Upper lobe of right lung (tissue), 1 donor: ENCODE results near the gene BUD31. TPM values are rescaled to one million over a fixed set of nuclear protein-coding genes. Genes with fewer than 3 reads are reported as not detected.
"Not testable (repeated sequence)": the region's sequence is repeated elsewhere in the genome, so short reads cannot be mapped to it uniquely, and the experiment has no call there.

Source experiments
- ATAC-seq: fragments of 200-7000 bp; cut with Tn5 transposase; one replicate; pipeline ENCODE4 v1.9.1; 2020; ENCODE audit warnings: mild to moderate bottlenecking, moderate library complexity
- DNase-seq: peaks from one replicate; pipeline ENCODE4 v3.0.0-alpha.2; 2020
- H3K27ac ChIP-seq: fragments of 200-600 bp; one replicate; pipeline ENCODE4 v1.8.0; 2022
- H3K27me3 ChIP-seq: fragments of 200-600 bp; one replicate; pipeline ENCODE4 v1.8.0; 2022; ENCODE audit warnings: mild to moderate bottlenecking
- H3K36me3 ChIP-seq: fragments of 200-600 bp; one replicate; pipeline ENCODE4 v1.8.0; 2022
- H3K4me1 ChIP-seq: fragments of 200-600 bp; one replicate; pipeline ENCODE4 v1.8.0; 2022
- H3K4me3 ChIP-seq: fragments of 200-600 bp; one replicate; pipeline ENCODE4 v1.8.0; 2022; ENCODE audit warnings: mild to moderate bottlenecking
- H3K9me3 ChIP-seq: fragments of 200-600 bp; one replicate; pipeline ENCODE4 v1.8.0; 2022
- intact Hi-C: fragments of 100-400 bp; cut with DNase I; formaldehyde crosslinking; loops from one replicate; pipeline ENCODE4 v1.11.0; 2022
- total RNA-seq: library from RNA; stranded (reverse); fragmentation: NEBNext Ultra II Directional; extraction: Animal tissue kit (Norgen Biotek cat#: 25700); gene quantifications from one replicate; pipeline ENCODE4 v1.2.1, GENCODE V29; 2021
- TF ChIP-seq, protein P1 (sequence below): fragments of 200-600 bp; IDR thresholded peaks from one replicate; pipeline ENCODE4 v1.8.0; 2022; ENCODE audit warnings: antibody characterized with exemption
- donor health status: DM: no; HTN: yes; CAD: no; lungs with severe emphysema.

Gene BUD31
- total RNA-seq, 1 donor from 2014 or later = 72.0 TPM

DNA sequence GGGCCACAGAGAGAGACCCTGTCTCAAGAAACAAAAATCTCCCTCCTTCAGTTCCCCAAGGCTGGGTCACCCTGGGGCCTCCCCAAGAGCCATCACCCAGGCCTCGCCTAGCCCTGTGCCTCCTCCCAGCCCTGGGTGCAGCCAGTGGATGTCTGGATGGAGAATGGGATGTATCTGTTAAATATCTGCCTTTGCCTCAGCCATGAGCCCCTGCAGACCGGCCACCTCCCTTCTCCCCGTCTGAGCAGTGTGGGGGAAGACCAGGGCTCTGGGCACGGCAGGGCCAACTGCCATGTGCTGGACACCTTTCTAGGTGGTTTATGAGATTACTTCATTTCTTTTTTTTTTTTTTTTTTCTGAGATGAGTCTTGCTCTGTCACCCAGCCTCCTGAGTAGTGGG lies 24.2 kb upstream of the BUD31 start:
- no peaks in the 10 kb centered on the region for H3K9me3 ChIP-seq
- intact Hi-C loops = no loop called here
- TF ChIP-seq, protein P1, sequence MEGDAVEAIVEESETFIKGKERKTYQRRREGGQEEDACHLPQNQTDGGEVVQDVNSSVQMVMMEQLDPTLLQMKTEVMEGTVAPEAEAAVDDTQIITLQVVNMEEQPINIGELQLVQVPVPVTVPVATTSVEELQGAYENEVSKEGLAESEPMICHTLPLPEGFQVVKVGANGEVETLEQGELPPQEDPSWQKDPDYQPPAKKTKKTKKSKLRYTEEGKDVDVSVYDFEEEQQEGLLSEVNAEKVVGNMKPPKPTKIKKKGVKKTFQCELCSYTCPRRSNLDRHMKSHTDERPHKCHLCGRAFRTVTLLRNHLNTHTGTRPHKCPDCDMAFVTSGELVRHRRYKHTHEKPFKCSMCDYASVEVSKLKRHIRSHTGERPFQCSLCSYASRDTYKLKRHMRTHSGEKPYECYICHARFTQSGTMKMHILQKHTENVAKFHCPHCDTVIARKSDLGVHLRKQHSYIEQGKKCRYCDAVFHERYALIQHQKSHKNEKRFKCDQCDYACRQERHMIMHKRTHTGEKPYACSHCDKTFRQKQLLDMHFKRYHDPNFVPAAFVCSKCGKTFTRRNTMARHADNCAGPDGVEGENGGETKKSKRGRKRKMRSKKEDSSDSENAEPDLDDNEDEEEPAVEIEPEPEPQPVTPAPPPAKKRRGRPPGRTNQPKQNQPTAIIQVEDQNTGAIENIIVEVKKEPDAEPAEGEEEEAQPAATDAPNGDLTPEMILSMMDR = no peak
- ATAC-seq (no peak), DNase-seq (no peak)
- peaks cover 48% of the 10 kb centered on the region for H3K36me3 ChIP-seq
- H3K27me3 ChIP-seq = no peaks in the 10 kb centered on the region
- no peak overlapping the region for H3K4me3 ChIP-seq
- H3K4me1 ChIP-seq = peaks cover 31% of the 10 kb centered on the region
- H3K27ac ChIP-seq = no peak overlapping the region

DNA sequence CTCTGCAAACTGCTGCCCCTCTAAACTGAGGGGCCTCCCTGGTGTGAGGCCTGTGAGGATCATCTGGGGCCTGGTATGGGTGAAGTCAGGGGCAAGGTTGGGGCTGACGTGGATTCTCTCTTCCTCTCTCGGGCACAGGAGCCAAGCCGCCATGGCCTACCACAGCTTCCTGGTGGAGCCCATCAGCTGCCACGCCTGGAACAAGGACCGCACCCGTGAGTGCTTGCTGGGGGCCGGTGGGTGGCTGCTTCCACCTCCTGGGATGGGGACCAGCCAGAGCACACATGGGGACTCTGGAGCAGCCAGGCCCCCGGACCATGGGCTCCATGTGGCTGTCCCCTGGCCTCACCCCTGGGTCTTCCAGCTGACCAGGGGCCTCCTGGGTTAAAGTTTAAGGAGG lies 23.2 kb upstream of the BUD31 start:
- DNase-seq = no peak
- Histone ChIP-seq H3K27me3 (no peaks in the 10 kb centered on the region), H3K27ac (peak overlapping the region; percentile 42), H3K9me3 (no peaks in the 10 kb centered on the region), H3K4me3 (no peak overlapping the region), H3K4me1 (peaks cover 21% of the 10 kb centered on the region), H3K36me3 (peaks cover 59% of the 10 kb centered on the region)
- no peak for ATAC-seq
- TF ChIP-seq, protein P1 = no peak
- intact Hi-C loops = no loop called here

DNA sequence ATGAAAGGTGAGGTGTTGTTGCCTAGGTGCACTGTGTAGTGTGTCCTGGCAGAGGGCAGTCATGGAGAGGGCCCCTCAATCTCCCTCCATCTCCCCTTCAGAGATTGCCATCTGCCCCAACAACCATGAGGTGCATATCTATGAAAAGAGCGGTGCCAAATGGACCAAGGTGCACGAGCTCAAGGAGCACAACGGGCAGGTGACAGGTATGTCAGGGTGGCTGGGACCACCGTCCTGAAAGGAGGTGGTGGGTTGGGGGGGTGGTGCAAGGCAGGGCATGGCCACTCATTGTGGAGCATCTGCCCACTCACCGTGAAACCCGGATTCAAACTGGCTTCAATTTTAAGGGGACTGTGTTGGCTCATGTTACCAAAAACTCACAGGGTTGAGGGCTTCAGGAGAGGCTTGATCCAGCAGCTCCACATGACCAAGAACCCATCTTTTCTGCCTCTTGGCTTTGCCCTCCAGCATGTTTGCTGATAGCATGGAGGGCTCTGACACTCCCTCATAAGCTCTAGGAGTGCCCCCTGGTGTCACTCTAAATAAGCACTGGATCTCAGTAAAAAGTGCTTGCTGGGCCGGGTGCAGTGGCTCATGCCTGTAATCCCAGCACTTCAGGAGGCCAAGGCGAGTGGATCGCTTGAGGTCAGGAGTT lies 22.1 kb upstream of the BUD31 start:
- Histone ChIP-seq H3K27me3 (no peaks in the 10 kb centered on the region), H3K27ac (no peak overlapping the region), H3K4me3 (no peak overlapping the region), H3K4me1 (peaks cover 9% of the 10 kb centered on the region), H3K9me3 (no peaks in the 10 kb centered on the region), H3K36me3 (peaks cover 70% of the 10 kb centered on the region)
- intact Hi-C loops = no loop called here
- TF ChIP-seq, protein P1 = no peak
- ATAC-seq (peak; percentile 69), DNase-seq (no peak)

DNA sequence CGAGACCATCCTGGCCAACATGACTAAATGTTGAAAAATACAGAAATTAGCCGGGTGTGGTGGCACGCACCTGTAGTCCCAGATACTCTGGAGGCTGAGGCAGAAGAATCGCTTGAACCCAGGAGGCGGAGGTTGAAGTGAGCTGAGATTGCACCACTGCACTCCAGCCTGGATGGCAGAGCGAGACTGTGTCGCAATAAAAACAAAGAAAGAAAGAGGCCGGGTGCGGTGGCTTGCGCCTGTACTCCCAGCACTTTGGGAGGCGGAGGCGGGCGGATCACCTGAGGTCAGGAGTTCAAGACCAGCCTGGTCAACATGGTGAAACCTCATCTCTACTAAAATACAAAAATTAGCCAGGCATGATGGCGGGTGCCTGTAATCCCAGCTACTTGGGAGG lies 21.5 kb upstream of the BUD31 start:
- H3K9me3 ChIP-seq, ATAC-seq, DNase-seq, H3K27me3 ChIP-seq, H3K4me3 ChIP-seq, H3K4me1 ChIP-seq, H3K27ac ChIP-seq, intact Hi-C loops: not testable (repeated sequence)
- H3K36me3 ChIP-seq = peaks cover 76% of the 10 kb centered on the region

DNA sequence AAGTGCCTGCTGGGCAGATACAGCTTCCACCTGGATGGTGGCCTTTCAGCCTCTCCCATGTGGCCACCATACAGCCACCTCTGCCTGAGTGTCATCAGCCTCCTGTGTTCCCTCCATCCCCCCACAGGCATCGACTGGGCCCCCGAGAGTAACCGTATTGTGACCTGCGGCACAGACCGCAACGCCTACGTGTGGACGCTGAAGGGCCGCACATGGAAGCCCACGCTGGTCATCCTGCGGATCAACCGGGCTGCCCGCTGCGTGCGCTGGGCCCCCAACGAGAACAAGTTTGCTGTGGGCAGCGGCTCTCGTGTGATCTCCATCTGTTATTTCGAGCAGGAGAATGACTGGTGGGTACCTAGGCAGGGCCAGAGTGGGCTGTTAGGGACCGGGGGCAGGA lies 20.9 kb upstream of the BUD31 start:
- Histone ChIP-seq H3K27me3 (no peaks in the 10 kb centered on the region), H3K36me3 (peaks cover 79% of the 10 kb centered on the region), H3K9me3 (no peaks in the 10 kb centered on the region), H3K27ac (no peak overlapping the region), H3K4me3 (no peak overlapping the region), H3K4me1 (peaks cover 14% of the 10 kb centered on the region)
- intact Hi-C loops = no loop called here
- TF ChIP-seq, protein P1 = no peak
- no peak for DNase-seq
- ATAC-seq = no peak

GRCh38 chr7:99389772-99390171 lies 19.0 kb upstream of the BUD31 start:
- Histone ChIP-seq H3K4me1 (peaks cover 14% of the 10 kb centered on the region), H3K9me3 (no peaks in the 10 kb centered on the region), H3K27me3 (no peaks in the 10 kb centered on the region), H3K27ac (no peak overlapping the region), H3K36me3 (peaks cover 83% of the 10 kb centered on the region), H3K4me3 (no peak overlapping the region)
- ATAC-seq (no peak), DNase-seq (no peak)
- TF ChIP-seq, protein P1 = no peak
- intact Hi-C loops = no loop called here
